ENCODE results near the gene TYRO3. TPM values are rescaled to one million over a fixed set of nuclear protein-coding genes. Genes with fewer than 3 reads are reported as not detected.

The TYRO3 gene
- polyA plus RNA-seq = 2.9 and 14.8 TPM in 2 replicates

GRCh38 chr15:41558400-41559238 lies at the start of gene TYRO3:
TYRO3 (plus strand) TSS chr15:41559212; CDS start chr15:41559258, 46 bp downstream.

GRCh38 chr15:41513506-41514227 lies 45.3 kb upstream of the TYRO3 start, which contains the start of gene LTK:
LTK (minus strand) TSS chr15:41513827; CDS start chr15:41513709, 118 bp downstream.

Other genes starting within 250 kb of the TYRO3 start
- 2.1 TPM in 1 of 2 replicates, not detected in the other for gene OIP5, start 226.6 kb upstream of the TYRO3 start, polyA plus RNA-seq
- 0.52 and 3.1 TPM in 2 replicates for gene NUSAP1, start 226.3 kb upstream of the TYRO3 start, polyA plus RNA-seq
- 94.8 and 98.8 TPM in 2 replicates for gene NDUFAF1, start 156.7 kb upstream of the TYRO3 start, polyA plus RNA-seq
- 29.8 and 32.9 TPM in 2 replicates for gene RTF1, start 142.1 kb upstream of the TYRO3 start, polyA plus RNA-seq
- 44.5 and 59.6 TPM in 2 replicates for gene ITPKA, start 65.3 kb upstream of the TYRO3 start, polyA plus RNA-seq
- 1.5 and 6.2 TPM in 2 replicates for gene LTK, start 45.4 kb upstream of the TYRO3 start, polyA plus RNA-seq
- gene RPAP1, start 15.0 kb upstream of the TYRO3 start, polyA plus RNA-seq = 7.3 and 7.8 TPM in 2 replicates
- 6.9 and 8.6 TPM in 2 replicates for gene MGA, start 101.2 kb downstream of the TYRO3 start, polyA plus RNA-seq
- gene MAPKBP1, start 215.3 kb downstream of the TYRO3 start, polyA plus RNA-seq = 0.05 and 0.29 TPM in 2 replicates

Measured in Purkinje cell (primary cell).